HepG2 (cell line): ENCODE results near the gene PRR5L. TPM values are rescaled to one million over a fixed set of nuclear protein-coding genes. Genes with fewer than 3 reads are reported as not detected.

Source experiments
- CREM ChIP-seq, 2 experiments: sonication (generic) in 1 of 2; formaldehyde crosslinking in 1 of 2; IDR thresholded peaks; 2 replicates each; pipeline versions ENCODE4 v1.4.0 to v1.6.1; 2016 to 2020; ENCODE audit warnings: antibody characterized with exemption in 1 of 2, mild to moderate bottlenecking in 1 of 2, missing genetic modification reagents in 1 of 2
- JDP2 ChIP-seq: sonication (generic); formaldehyde crosslinking; IDR thresholded peaks from 2 replicates; pipeline ENCODE4 v1.8.1; 2022; ENCODE audit warnings: missing genetic modification reagents, borderline replicate concordance
- KDM5A ChIP-seq: fragments of 200-600 bp; sonication (generic); IDR thresholded peaks from 2 replicates; pipeline ENCODE4 v1.7.0; 2018; ENCODE audit warnings: antibody characterized with exemption, mild to moderate bottlenecking, low read length, borderline replicate concordance
- MXI1 ChIP-seq: IDR thresholded peaks from 3 replicates; pipeline ENCODE4 v1.6.1; 2012; ENCODE audit warnings: low read depth, low read length, inconsistent platforms, borderline replicate concordance
- NCOA1 ChIP-seq: sonication (generic); formaldehyde crosslinking; IDR thresholded peaks from 2 replicates; pipeline ENCODE4 v1.9.0; 2021; ENCODE audit warnings: missing genetic modification reagents
- SAP130 ChIP-seq: IDR thresholded peaks from 2 replicates; pipeline ENCODE4 v1.6.1; 2016; ENCODE audit warnings: low read depth
- SOX13 ChIP-seq, 3 experiments: fragments of 450-650 bp in 1 of 3; sonication (generic) in 1 of 3; formaldehyde crosslinking in 1 of 3; IDR thresholded peaks in 2 of 3; conservative IDR thresholded peaks in 1 of 3; 2 replicates each; pipeline versions ENCODE4 v1.5.0 to v1.6.1; 2016 to 2020; ENCODE audit warnings: antibody characterized with exemption in 1 of 3, mild to moderate bottlenecking in 1 of 3, missing compliant biosample characterization in 1 of 3, missing genetic modification reagents in 1 of 3, moderate library complexity in 1 of 3
- TCF7L2 ChIP-seq: IDR thresholded peaks from 2 replicates; pipeline ENCODE4 v1.6.1; 2011; ENCODE audit warnings: mild to moderate bottlenecking, low read depth, low read length, moderate library complexity
- ZKSCAN1 ChIP-seq: fragments of 150-350 bp; IDR thresholded peaks from 2 replicates; pipeline ENCODE4 v1.6.1; 2014; ENCODE audit warnings: low read length
- ZNF12 ChIP-seq: sonication (generic); formaldehyde crosslinking; IDR thresholded peaks from 2 replicates; pipeline ENCODE4 v1.5.0; 2020; ENCODE audit warnings: missing genetic modification reagents
- ZNF562 ChIP-seq: sonication (generic); formaldehyde crosslinking; IDR thresholded peaks from 2 replicates; pipeline ENCODE4 v1.8.0; 2022; ENCODE audit warnings: missing genetic modification reagents, borderline replicate concordance
- ZNF563 ChIP-seq: sonication (generic); formaldehyde crosslinking; IDR thresholded peaks from 2 replicates; pipeline ENCODE4 v1.8.0; 2022; ENCODE audit warnings: mild to moderate bottlenecking, moderate library complexity, missing genetic modification reagents
- ZNF678 ChIP-seq: sonication (generic); formaldehyde crosslinking; IDR thresholded peaks from 2 replicates; pipeline ENCODE4 v1.4.0; 2020; ENCODE audit warnings: mild to moderate bottlenecking, missing genetic modification reagents
- ZNF792 ChIP-seq: IDR thresholded peaks from 2 replicates; pipeline ENCODE4 v1.6.1; 2016
- polyA plus RNA-seq, 8 experiments: library from polyadenylated mRNA; depleted of rRNA in 3 of 8; stranded (reverse) in 7 of 8; unstranded in 1 of 8; fragments of >200 nt; fragmentation: Illumina TruSeq in 4 of 8; extraction: Trizol in 4 of 8; gene quantifications; 2 replicates each; pipeline versions ENCODE4 v1.2.1 to v1.2.3, GENCODE V29; 2011 to 2016; ENCODE audit warnings: low read depth in 4 of 8, missing spikeins in 1 of 8, mixed read lengths in 1 of 8; ENCODE audit not compliant: insufficient read depth in 1 of 8
- total RNA-seq, 5 experiments: library from RNA; depleted of rRNA; stranded (reverse); fragments of >200 nt; fragmentation: Illumina TruSeq; extraction: Trizol; gene quantifications; 2 replicates each; pipeline ENCODE4 v1.2.3, GENCODE V29; 2016; ENCODE audit warnings: low read depth in 1 of 5
- TF ChIP-seq, protein P1 (sequence below): sonication (generic); formaldehyde crosslinking; IDR thresholded peaks from 2 replicates; pipeline ENCODE4 v1.4.0; 2020; ENCODE audit warnings: missing genetic modification reagents, mild to moderate bottlenecking, borderline replicate concordance
- TF ChIP-seq, protein P2 (sequence below): sonication (generic); formaldehyde crosslinking; IDR thresholded peaks from 2 replicates; pipeline ENCODE4 v1.5.1; 2020; ENCODE audit warnings: missing genetic modification reagents, mild to moderate bottlenecking, borderline replicate concordance
- TF ChIP-seq, protein P3 (sequence below): sonication (generic); formaldehyde crosslinking; IDR thresholded peaks from 2 replicates; pipeline ENCODE4 v1.8.0; 2022; ENCODE audit warnings: missing genetic modification reagents, mild to moderate bottlenecking, borderline replicate concordance
- TF ChIP-seq, protein P4 (sequence below): sonication (generic); formaldehyde crosslinking; IDR thresholded peaks from 2 replicates; pipeline ENCODE4 v1.9.0; 2022; ENCODE audit warnings: missing genetic modification reagents, mild to moderate bottlenecking, borderline replicate concordance
- TF ChIP-seq, protein P5 (sequence below): conservative IDR thresholded peaks from 2 replicates; pipeline ENCODE4 v1.6.1; 2018; ENCODE audit warnings: missing genetic modification reagents

Gene PRR5L
- total and polyA plus RNA-seq, 2 of the 13 experiments (the other 11 are each of a cell fraction or from before 2014, with no cell fraction given): 0.16 TPM; not detected in 1

DNA sequence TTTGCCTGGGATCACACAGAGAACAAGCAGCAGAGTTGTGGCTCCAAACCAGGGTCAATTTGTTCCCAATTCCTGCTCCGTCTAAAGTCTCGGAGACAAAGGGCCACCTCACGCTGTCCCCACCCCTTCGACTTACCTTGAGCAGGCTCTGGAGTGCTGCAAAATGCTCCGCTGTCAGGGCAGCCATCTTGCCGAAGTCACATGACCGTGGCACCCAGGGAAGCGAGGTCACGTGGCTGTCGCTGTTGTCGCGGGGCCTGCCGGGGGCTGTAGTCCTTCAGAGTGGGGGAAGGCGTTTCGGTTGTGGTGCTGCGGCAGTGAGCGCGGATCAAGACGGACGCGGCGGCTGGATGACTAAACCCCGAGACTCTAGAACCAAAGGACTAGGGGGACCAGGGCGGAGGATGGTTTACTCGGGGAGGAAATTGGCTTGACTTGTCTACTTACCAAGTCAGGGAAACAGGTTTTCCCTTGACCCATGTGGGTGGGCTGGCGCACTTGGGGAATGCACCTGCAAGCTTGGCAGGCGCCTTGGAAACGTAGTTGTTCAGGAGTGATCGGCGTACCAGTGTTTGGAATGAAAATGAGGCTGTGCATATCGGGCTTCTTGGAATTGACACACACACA, 6.7 kb upstream of the PRR5L start, which contains the start of gene COMMD9 (continued):
- TF ChIP-seq, protein P1, sequence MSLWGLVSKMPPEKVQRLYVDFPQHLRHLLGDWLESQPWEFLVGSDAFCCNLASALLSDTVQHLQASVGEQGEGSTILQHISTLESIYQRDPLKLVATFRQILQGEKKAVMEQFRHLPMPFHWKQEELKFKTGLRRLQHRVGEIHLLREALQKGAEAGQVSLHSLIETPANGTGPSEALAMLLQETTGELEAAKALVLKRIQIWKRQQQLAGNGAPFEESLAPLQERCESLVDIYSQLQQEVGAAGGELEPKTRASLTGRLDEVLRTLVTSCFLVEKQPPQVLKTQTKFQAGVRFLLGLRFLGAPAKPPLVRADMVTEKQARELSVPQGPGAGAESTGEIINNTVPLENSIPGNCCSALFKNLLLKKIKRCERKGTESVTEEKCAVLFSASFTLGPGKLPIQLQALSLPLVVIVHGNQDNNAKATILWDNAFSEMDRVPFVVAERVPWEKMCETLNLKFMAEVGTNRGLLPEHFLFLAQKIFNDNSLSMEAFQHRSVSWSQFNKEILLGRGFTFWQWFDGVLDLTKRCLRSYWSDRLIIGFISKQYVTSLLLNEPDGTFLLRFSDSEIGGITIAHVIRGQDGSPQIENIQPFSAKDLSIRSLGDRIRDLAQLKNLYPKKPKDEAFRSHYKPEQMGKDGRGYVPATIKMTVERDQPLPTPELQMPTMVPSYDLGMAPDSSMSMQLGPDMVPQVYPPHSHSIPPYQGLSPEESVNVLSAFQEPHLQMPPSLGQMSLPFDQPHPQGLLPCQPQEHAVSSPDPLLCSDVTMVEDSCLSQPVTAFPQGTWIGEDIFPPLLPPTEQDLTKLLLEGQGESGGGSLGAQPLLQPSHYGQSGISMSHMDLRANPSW (CRISPR knock-in tag): no peak
- TF ChIP-seq ZKSCAN1 (0 out of 2 replicates have a peak, but pooled peaks have one; percentile 26), ZNF563 (no peak), ZNF678 (CRISPR knock-in tag) (no peak), ZNF792 (CRISPR knock-in tag) (peak; percentile 69; the same call in 1 of the 2 replicates), KDM5A (peak; percentile 98), TCF7L2 (no peak), NCOA1 (CRISPR knock-in tag) (no peak), SAP130 (CRISPR knock-in tag) (peak; percentile 100), ZNF12 (CRISPR knock-in tag) (0 out of 2 replicates have a peak, but pooled peaks have one; percentile 40), JDP2 (CRISPR knock-in tag) (no peak), ZNF562 (CRISPR knock-in tag) (no peak), CREM (IDR thresholded peaks at IDR 0.05) (peak; percentile 90), CREM (CRISPR knock-in tag; IDR thresholded peaks at IDR 0.05) (no peak), MXI1 (peak; percentile 85; the same call in 2 of the 3 replicates), SOX13 (IDR thresholded peaks at IDR 0.05) (no peak; the same call in 1 of the 2 replicates), SOX13 (CRISPR knock-in tag; conservative IDR thresholded peaks at IDR 0.05 in 1 of 2, IDR thresholded peaks at IDR 0.05 in 1 of 2) (peak in 1 of 2 experiments; percentile 39; a peak in 1 of 4 replicates)
- TF ChIP-seq, protein P2, sequence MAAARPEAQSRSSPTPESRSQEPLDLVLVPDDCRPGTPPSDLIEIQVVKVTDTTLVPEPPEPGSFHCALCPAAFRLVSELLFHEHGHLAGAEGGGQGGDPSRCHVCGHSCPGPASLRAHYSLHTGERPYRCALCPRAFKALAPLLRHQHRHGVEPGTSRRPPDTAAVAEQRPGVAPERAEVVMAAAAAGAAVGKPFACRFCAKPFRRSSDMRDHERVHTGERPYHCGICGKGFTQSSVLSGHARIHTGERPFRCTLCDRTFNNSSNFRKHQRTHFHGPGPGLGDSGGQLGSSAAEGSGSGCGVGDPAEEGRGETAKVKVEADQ: peak; percentile 79
- TF ChIP-seq, protein P3, sequence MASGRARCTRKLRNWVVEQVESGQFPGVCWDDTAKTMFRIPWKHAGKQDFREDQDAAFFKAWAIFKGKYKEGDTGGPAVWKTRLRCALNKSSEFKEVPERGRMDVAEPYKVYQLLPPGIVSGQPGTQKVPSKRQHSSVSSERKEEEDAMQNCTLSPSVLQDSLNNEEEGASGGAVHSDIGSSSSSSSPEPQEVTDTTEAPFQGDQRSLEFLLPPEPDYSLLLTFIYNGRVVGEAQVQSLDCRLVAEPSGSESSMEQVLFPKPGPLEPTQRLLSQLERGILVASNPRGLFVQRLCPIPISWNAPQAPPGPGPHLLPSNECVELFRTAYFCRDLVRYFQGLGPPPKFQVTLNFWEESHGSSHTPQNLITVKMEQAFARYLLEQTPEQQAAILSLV (CRISPR knock-in tag): peak; percentile 53; the same call in 1 of the 2 replicates
- TF ChIP-seq, protein P4, sequence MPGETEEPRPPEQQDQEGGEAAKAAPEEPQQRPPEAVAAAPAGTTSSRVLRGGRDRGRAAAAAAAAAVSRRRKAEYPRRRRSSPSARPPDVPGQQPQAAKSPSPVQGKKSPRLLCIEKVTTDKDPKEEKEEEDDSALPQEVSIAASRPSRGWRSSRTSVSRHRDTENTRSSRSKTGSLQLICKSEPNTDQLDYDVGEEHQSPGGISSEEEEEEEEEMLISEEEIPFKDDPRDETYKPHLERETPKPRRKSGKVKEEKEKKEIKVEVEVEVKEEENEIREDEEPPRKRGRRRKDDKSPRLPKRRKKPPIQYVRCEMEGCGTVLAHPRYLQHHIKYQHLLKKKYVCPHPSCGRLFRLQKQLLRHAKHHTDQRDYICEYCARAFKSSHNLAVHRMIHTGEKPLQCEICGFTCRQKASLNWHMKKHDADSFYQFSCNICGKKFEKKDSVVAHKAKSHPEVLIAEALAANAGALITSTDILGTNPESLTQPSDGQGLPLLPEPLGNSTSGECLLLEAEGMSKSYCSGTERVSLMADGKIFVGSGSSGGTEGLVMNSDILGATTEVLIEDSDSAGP (CRISPR knock-in tag): peak; percentile 81; the same call in 1 of the 2 replicates
- TF ChIP-seq, protein P5, sequence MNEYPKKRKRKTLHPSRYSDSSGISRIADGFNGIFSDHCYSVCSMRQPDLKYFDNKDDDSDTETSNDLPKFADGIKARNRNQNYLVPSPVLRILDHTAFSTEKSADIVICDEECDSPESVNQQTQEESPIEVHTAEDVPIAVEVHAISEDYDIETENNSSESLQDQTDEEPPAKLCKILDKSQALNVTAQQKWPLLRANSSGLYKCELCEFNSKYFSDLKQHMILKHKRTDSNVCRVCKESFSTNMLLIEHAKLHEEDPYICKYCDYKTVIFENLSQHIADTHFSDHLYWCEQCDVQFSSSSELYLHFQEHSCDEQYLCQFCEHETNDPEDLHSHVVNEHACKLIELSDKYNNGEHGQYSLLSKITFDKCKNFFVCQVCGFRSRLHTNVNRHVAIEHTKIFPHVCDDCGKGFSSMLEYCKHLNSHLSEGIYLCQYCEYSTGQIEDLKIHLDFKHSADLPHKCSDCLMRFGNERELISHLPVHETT: 0 out of 2 replicates have a peak, but pooled peaks have one; percentile 54
